DMS153 treated with DMSO at 0.1 percent for 48 hours (cell line): ENCODE results near the gene RALGPS2.

Experiments used
- DNase-seq: peaks from one replicate; lab custom pipeline; 2025; ENCODE audit not compliant: unreplicated experiment; lab: John Stamatoyannopoulos, UW

Gene RALGPS2

GRCh38 chr1:178960482-178961240 lies 235.6 kb downstream of the RALGPS2 start:
- no peak for DNase-seq

DNA sequence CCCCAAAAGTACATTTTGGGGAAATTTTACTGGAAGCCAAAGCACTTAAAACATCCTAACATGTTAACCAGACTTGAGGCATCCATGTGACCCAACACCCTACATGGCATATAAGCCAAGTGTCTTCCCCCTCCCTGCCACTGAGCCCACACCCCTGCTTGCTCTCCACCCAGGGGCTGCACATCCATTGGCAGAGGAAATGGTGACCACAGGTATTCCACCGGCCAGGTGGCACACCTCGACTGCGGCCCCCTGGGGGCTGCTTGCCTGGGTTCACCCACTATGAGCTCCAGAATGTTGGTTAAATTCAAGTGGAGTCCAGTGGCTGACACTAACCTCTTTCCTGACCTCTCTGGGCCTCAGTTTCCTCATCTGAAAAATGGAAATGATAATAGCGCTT lies 236.3 kb downstream of the RALGPS2 start:
- no peak for DNase-seq

GRCh38 chr1:178961868-178962267 lies 236.8 kb downstream of the RALGPS2 start:
- DNase-seq, result no peak

GRCh38 chr1:178962853-178963711 lies 238.0 kb downstream of the RALGPS2 start:
- DNase-seq, result no peak

GRCh38 chr1:178964469-178965330 lies 239.7 kb downstream of the RALGPS2 start:
- no peak for DNase-seq

DNA sequence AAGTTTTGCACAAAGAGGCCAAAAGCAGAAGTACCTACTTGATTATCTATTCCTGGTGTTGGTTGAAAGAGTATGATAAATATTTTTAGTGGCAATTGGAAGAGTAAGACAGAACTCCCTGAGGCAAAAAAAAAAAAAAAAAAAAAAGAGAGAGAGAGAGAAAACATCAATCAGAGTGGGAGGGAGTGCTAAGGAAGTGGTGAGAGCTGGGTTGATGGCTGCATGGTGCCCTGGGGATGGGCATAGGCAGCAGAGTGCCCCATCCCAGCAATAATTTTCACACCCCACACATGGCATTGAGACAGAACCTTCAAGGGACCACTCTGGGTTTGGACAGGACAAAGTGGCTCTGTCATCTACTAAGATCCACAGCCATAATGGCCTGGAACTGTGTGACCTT lies 241.3 kb downstream of the RALGPS2 start:
- no peak for DNase-seq

DNA sequence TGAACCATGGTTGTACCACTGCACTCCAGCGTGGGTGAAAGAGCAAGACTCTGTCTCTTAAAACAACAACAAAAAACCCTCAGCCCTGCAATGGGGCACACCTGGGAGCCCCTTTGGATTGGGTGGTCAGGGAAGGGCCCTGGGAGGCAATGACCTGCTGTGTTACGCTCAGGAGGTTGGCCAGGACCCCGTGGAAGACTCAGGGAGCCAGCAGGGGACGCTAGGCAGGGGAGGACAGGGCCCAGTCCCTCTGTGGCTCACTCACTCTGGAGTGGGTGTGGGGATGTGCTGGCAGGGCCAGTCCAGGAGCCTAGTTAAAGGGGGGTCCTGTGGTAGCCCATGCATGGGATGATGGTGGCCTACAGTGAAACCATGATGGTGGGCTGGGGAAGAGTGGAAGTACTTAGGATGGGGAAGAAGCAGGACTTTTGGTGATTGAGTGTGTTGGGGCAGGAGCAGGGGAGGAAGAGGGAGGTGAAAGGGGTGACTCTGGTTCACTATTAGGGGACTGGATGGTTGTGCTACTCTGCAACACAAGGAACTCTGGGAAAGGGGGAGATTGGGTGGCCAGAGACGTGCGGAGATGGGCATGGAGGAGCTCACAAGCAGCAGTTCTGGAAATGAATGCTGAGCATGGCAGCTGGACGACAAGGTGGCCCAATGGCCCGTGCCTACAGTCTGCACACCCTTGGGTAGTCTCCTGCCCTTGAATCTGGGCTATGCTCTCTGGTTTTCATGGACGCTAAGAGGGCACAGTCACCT lies 244.4 kb downstream of the RALGPS2 start:
- DNase-seq, result no peak

- no peak for DNase-seq
These were observed 245.1 kb downstream of the RALGPS2 start for GRCh38 chr1:178970184-178970583.
